Nephron (organoid): ENCODE data around the gene FAM89A.
A peak's percentile ranks its signal among the peaks of the same experiment; 100 is the strongest.

Source experiments
- H3K27ac Mint-ChIP-seq, 3 experiments: 2 replicates each; pipeline ENCODE4 v1.8.0; 2020; ENCODE audit warnings: mixed read lengths in 3 of 3, mild to moderate bottlenecking in 2 of 3, moderate library complexity in 1 of 3
- H3K27me3 Mint-ChIP-seq: 2 replicates; pipeline ENCODE4 v1.8.0; 2021; ENCODE audit warnings: low read depth, mild to moderate bottlenecking, moderate library complexity, mixed read lengths
- H3K36me3 Mint-ChIP-seq: 2 replicates; pipeline ENCODE4 v1.8.0; 2020; ENCODE audit warnings: low read depth, mixed read lengths
- H3K4me1 Mint-ChIP-seq: 2 replicates; pipeline ENCODE4 v1.8.0; 2020; ENCODE audit warnings: mixed read lengths
- H3K4me3 Mint-ChIP-seq, 3 experiments: 2 replicates each; pipeline ENCODE4 v1.8.0; 2020; ENCODE audit warnings: mild to moderate bottlenecking in 3 of 3, mixed read lengths in 3 of 3, moderate library complexity in 2 of 3
- H3K9me3 Mint-ChIP-seq: 2 replicates; pipeline ENCODE4 v1.8.0; 2020; ENCODE audit warnings: mixed read lengths
- TF ChIP-seq, protein P1 (sequence below), 3 experiments: fragments of 200-600 bp; sonication (generic); IDR thresholded peaks; one replicate each; pipeline ENCODE4 v1.5.0; 2021; ENCODE audit warnings: antibody characterized with exemption in 3 of 3; ENCODE audit not compliant: unreplicated experiment in 3 of 3

The FAM89A gene

DNA sequence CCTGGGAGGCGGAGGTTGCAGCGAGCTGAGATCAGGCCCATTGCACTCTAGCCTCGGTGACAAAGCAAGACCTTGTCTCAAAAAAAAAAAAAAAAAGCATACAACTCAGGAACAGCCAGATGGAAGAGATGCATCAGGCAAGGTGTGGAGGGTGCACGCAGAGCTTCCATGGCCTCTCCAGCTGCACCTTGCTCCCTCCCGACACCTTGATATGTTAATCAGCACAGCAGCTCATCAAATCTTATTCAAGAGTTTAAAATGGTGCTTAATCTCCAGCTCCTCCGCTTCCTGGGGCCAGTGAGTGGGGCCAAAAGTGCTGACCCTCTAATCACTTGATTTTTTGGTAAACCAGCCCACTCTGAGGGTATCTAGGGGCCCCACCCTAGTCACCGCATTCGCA is 29.3 kb upstream of the FAM89A start:
- TF ChIP-seq, protein P1, sequence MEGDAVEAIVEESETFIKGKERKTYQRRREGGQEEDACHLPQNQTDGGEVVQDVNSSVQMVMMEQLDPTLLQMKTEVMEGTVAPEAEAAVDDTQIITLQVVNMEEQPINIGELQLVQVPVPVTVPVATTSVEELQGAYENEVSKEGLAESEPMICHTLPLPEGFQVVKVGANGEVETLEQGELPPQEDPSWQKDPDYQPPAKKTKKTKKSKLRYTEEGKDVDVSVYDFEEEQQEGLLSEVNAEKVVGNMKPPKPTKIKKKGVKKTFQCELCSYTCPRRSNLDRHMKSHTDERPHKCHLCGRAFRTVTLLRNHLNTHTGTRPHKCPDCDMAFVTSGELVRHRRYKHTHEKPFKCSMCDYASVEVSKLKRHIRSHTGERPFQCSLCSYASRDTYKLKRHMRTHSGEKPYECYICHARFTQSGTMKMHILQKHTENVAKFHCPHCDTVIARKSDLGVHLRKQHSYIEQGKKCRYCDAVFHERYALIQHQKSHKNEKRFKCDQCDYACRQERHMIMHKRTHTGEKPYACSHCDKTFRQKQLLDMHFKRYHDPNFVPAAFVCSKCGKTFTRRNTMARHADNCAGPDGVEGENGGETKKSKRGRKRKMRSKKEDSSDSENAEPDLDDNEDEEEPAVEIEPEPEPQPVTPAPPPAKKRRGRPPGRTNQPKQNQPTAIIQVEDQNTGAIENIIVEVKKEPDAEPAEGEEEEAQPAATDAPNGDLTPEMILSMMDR (IDR thresholded peaks at IDR 0.05; ENCODE audit: unreplicated experiment in 3 of 3) = no peak
- no peak overlapping the region for H3K27ac Mint-ChIP-seq
- peaks cover 45% of the 10 kb centered on the region for H3K4me1 Mint-ChIP-seq
- H3K27me3 Mint-ChIP-seq = peaks cover 11% of the 10 kb centered on the region
- no peak overlapping the region for H3K4me3 Mint-ChIP-seq
- H3K9me3 Mint-ChIP-seq = peaks cover 3% of the 10 kb centered on the region
- H3K36me3 Mint-ChIP-seq = no peaks in the 10 kb centered on the region

DNA sequence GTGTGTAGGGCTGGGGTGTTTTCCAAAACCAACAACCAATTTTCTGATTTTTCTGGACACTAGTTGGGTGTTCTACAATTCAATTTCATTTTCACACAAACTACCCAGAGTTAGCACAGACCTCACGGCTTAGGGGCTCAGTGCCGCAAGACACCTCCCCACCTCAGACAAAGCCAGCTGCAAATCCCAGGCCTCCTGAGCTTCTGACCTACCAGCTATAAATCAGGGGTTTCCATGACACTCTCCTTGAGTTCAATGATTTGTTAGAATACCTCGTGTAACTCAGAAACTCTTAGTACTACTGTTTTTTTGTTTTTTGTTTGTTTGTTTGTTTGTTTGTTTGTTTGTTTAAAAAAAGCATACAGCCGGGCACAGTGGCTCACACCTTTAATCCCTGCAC is 28.7 kb upstream of the FAM89A start:
- H3K36me3 Mint-ChIP-seq = no peaks in the 10 kb centered on the region
- H3K27me3 Mint-ChIP-seq = peaks cover 11% of the 10 kb centered on the region
- peak overlapping the region in 1 of 3 experiments; percentile 9 for H3K4me3 Mint-ChIP-seq
- peaks cover 3% of the 10 kb centered on the region for H3K9me3 Mint-ChIP-seq
- TF ChIP-seq, protein P1 (IDR thresholded peaks at IDR 0.05; ENCODE audit: unreplicated experiment in 3 of 3) = no peak
- peak overlapping the region in 2 of 3 experiments; percentile 62 to 82 for H3K27ac Mint-ChIP-seq
- peaks cover 47% of the 10 kb centered on the region for H3K4me1 Mint-ChIP-seq

DNA sequence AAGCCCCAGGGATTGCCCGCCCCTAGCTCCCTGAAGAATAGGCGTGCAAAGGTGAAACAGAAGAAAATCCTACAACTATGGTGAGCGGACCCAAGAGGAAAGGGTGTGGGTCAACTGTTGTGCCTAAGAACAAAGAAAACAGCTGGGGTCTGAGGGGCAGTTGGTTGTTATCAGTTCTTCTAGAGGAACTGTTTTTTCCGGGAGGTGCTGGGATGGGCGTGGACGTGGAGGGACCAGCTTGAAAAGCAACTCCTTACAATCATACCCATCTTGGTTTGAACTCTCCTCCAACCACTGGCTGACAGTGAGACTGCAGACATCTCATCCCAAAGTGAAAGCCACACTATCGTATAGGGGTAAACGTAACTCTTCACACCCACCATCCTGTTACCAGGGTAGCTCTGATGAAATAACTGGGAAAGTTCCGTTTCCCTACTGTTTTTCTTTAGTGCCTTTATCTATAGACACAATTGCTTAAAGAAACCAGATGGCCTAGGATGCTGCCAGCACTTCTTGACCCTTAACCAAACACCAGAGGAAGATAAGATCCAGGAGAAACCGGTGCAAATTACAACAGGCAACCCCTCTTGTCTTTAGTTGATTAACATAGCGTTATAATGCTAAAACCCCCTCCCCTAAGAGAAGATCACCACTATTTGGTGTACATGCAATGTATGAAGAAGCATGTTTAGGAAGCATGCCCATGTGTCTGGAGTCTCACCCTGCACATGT is 25.6 kb upstream of the FAM89A start:
- H3K4me3 Mint-ChIP-seq = no peak overlapping the region
- peak overlapping the region in 1 of 3 experiments; percentile 7 for H3K27ac Mint-ChIP-seq
- no peaks in the 10 kb centered on the region for H3K36me3 Mint-ChIP-seq
- peaks cover 3% of the 10 kb centered on the region for H3K9me3 Mint-ChIP-seq
- H3K27me3 Mint-ChIP-seq = peaks cover 15% of the 10 kb centered on the region
- TF ChIP-seq, protein P1 (IDR thresholded peaks at IDR 0.05; ENCODE audit: unreplicated experiment in 3 of 3) = no peak
- peaks cover 41% of the 10 kb centered on the region for H3K4me1 Mint-ChIP-seq

GRCh38 chr1:231064418-231064817 is 24.4 kb upstream of the FAM89A start:
- peaks cover 38% of the 10 kb centered on the region for H3K4me1 Mint-ChIP-seq
- H3K27me3 Mint-ChIP-seq = peaks cover 15% of the 10 kb centered on the region
- TF ChIP-seq, protein P1 (IDR thresholded peaks at IDR 0.05; ENCODE audit: unreplicated experiment in 3 of 3) = no peak
- no peaks in the 10 kb centered on the region for H3K36me3 Mint-ChIP-seq
- peaks cover 3% of the 10 kb centered on the region for H3K9me3 Mint-ChIP-seq
- no peak overlapping the region for H3K27ac Mint-ChIP-seq
- H3K4me3 Mint-ChIP-seq = no peak overlapping the region

DNA sequence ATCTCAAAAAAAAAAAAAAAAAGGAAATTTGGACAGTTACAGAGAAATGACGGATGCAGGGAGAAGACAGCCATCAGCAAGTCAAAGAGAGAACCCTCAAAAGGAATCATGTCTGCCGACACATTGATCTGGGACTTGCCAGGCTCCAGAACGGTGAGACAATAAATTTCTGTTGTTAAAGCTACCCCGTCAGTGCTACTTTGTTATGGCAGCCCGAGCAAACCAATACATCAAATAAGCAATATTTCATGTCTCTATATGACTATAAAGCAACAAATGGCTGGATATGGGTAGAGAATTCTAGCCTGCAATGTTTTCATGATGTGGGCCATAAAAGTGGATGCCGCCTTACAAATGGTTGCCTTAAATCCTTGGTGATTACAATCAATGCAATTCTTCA is 23.3 kb upstream of the FAM89A start:
- H3K27me3 Mint-ChIP-seq = peaks cover 18% of the 10 kb centered on the region
- H3K36me3 Mint-ChIP-seq = no peaks in the 10 kb centered on the region
- TF ChIP-seq, protein P1 (IDR thresholded peaks at IDR 0.05; ENCODE audit: unreplicated experiment in 3 of 3) = no peak
- H3K27ac Mint-ChIP-seq = no peak overlapping the region
- no peak overlapping the region for H3K4me3 Mint-ChIP-seq
- H3K4me1 Mint-ChIP-seq = peaks cover 30% of the 10 kb centered on the region
- H3K9me3 Mint-ChIP-seq = peaks cover 3% of the 10 kb centered on the region
